Measurements from ENCODE around the gene DCST2.
A peak's percentile ranks its signal among the peaks of the same experiment; 100 is the strongest.

The DCST2 gene

DNA sequence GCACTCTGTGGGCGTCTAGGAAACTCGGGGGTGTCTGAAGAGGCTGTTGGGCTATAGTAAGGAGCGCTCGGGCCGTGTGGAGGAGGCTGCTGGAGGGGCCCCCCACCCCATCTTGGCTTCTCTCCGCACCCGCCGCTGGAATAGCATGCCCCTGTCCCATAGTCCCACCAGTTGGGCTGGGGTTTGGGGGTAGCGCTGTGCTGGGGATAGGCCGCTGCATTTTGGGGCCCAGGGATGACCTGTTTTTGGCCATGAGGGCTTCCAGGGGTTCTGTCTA, 45.6 kb upstream of the DCST2 start:
- TF ChIP-seq, protein P1, sequence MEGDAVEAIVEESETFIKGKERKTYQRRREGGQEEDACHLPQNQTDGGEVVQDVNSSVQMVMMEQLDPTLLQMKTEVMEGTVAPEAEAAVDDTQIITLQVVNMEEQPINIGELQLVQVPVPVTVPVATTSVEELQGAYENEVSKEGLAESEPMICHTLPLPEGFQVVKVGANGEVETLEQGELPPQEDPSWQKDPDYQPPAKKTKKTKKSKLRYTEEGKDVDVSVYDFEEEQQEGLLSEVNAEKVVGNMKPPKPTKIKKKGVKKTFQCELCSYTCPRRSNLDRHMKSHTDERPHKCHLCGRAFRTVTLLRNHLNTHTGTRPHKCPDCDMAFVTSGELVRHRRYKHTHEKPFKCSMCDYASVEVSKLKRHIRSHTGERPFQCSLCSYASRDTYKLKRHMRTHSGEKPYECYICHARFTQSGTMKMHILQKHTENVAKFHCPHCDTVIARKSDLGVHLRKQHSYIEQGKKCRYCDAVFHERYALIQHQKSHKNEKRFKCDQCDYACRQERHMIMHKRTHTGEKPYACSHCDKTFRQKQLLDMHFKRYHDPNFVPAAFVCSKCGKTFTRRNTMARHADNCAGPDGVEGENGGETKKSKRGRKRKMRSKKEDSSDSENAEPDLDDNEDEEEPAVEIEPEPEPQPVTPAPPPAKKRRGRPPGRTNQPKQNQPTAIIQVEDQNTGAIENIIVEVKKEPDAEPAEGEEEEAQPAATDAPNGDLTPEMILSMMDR (conservative IDR thresholded peaks at IDR 0.05) = no peak
- H3K27ac ChIP-seq = peak overlapping the region; percentile 81; the same call in 1 of the 2 replicates

DNA sequence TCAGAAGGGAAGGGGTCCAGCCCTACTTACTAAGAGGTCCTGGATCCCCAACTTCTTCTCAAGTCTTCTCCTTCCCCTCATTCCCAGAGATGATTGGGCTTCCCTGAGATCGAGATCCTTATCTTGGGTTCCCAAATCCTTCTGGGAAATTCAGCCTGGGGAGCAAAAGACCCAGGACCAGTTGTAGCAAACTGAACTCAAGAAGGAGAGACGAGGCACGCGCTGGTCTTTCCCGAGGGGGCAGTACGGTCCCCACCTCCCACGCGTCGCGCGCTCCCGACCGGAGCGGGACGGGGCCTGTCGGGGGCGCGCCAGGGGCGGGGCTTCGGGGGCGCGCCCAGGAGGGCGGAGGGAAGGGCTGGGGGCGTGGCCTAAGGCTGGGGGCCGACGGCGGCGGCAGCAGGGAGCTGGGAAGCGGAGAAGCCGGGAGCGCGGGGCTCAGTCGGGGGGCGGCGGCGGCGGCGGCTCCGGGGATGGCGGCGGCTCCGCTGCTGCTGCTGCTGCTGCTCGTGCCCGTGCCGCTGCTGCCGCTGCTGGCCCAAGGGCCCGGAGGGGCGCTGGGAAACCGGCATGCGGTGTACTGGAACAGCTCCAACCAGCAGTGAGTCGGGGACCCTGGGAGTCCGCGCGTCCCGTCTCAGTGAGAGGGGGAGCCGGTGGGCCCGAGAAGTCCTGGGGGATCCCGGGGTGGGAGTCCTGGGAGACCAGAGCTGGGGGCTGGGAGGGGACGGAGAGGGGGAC, 45.1 kb upstream of the DCST2 start, which contains the start of gene EFNA3:
TSS of gene EFNA3 (plus strand) at position 369 of the 741 bp plus-strand sequence. CDS start at position 474, 105 bp downstream.
- TF ChIP-seq, protein P1 (conservative IDR thresholded peaks at IDR 0.05) = no peak
- peak within 1 kb of the TSS; percentile 81; the same call in 1 of the 2 replicates for H3K27ac ChIP-seq

DNA sequence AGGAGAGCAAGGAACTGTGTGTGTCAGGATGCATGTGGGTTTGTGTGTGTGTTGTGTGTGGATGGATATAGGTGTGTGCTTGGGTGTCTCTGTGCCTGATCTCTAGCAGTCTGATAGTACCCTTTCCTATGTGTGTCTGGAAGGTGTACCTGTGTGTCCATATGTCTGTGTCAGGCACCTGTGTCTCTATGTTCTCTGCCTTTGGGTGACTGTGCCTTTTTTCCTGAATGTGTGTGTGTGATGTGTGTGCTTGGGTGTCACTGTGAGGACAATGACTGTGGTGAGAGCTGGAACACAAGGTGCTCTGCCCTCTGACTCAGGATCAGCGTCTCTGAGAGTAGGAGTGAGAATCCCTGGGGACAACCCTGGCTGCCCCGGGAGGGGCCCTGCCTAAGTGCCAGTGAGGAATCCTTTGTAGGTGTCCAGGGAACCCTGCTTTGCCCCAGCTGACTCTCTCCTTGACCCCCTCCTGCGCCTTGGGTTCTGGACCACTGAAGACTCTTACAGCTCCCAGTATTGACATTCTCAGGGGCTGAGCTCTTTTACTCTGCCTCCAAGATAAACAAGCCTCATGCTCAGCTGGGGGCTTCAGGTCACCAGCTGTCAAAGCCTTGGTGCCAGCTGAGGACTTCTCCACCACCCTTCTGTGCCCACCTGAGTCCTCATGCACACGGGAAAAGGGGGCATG, 44.3 kb upstream of the DCST2 start:
- TF ChIP-seq, protein P1 (conservative IDR thresholded peaks at IDR 0.05) = no peak
- peak overlapping the region; percentile 81; the same call in 1 of the 2 replicates for H3K27ac ChIP-seq

DNA sequence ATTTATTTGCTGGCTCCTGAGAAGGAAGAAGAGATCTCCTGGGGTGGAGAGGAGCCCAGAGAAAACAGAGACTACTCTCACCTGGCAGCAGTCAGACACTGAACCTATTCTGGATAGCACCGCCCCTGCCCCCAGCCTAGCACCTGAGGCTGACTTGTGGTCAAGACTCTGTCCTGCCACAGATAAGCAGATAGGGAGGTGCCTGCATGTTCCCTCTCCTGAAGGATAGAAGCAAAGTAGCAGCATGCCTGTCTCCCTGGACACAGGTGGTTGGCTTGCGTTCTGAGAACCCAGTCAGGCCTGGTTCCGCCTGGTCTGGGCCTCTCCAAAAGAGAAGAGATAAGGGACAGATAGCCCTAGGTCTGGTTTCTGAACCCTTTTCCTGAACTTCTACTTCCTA, 43.8 kb upstream of the DCST2 start:
- H3K27ac ChIP-seq = no peak overlapping the region
- TF ChIP-seq, protein P1 (conservative IDR thresholded peaks at IDR 0.05) = no peak

DNA sequence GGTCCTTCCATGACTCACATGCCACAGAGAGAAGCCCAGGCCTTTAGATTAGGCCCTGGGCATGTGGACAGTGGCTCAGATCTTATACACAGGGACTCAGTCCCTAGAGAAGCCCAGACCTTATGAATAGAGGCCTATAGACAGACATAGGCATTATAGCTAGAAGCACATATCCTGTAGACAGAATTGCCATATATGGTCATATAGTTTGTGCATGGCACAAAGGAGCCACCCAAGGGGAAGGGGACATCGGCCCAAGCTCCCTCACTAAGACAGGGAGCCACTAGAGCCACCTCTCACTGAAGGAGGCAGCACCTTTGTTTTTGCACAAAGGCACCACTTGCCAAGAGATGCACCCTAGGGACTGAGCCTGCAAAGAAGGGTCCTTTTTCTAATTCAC, 42.8 kb upstream of the DCST2 start:
- H3K27ac ChIP-seq = no peak overlapping the region
- TF ChIP-seq, protein P1 (conservative IDR thresholded peaks at IDR 0.05) = no peak

DNA sequence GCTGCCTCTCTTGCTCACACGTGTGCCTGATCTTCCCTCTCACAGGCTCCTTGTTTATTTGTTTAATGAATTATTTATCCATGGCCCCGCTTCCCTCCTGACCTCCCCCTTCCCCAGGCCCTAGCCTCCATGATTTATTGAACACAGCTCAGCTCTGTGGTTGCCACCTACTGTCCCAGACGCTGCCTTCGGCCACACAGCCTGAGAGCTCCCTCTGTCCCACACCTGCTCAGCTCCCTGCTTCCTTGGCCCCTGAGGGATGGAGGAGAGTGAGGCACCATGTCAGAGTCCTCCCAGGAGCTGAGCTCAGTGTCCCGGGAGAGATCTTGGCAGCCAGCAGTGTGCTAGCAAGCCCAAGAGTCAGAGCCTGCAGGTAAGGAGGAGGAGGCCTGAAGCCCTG, 42.0 kb upstream of the DCST2 start:
- TF ChIP-seq, protein P1 (conservative IDR thresholded peaks at IDR 0.05) = no peak
- H3K27ac ChIP-seq = no peak overlapping the region

DNA sequence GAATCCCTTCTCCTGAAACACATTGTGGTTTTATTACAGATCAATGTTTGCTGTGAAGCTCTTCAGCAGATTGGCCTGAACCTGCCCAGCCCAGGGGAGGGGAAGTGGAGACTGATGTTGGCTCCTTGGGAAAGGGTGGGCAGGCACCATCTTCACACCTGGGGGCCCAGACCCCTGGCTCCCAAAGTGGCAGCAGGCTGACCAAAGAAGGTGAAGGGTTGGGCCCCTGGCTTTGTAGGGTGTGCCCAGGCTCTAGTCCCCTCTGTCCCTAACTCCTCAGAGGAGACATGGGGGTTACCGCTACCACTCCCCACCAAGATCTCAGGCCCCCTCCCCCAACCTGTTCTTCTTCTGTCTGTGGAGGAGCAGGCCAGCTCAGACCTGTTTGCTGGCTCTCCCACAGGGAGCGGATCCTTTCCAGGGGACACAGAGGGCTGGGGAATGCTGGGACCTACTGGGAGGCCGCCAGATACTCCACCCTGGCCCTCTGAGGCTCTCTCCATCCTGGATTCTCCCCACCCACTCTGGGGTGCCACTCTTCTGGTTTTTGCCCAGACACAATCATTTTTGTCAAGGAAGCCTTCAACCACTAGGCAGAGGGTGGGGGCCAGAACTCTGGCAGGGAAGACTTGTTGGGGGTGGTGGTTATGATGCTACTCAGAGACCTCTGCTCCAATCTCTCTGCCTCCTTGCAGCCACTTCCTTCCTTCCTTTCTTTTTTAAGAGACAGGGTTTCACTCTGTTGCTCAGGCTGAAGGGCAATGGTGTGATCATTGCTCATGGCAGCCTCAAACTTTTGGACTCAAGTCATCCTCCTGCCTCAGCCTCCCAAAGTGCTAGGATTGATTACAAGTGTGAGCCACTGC, 40.0 kb upstream of the DCST2 start:
- no peak overlapping the region for H3K27ac ChIP-seq

More for the DNA sequence above, 40.0 kb upstream of the DCST2 start:
- TF ChIP-seq, protein P1 (conservative IDR thresholded peaks at IDR 0.05) = no peak

All from VCaP (cell line).